Stomach (tissue), 4 donors: ENCODE data around the gene XXYLT1.

ENCODE experiments used
- POLR2AphosphoS5 ChIP-seq, 3 donors: sonication (generic); formaldehyde crosslinking; IDR thresholded peaks; one replicate each; pipeline ENCODE4 v1.6.1; 2016; ENCODE audit warnings: antibody characterized with exemption in 3 of 3
- TF ChIP-seq, protein P1 (sequence below), 7 experiments: fragments of 450-650 bp in 4 of 7; fragments of 200-600 bp in 3 of 7; sonication (generic) in 3 of 7; IDR thresholded peaks; one replicate each; pipeline ENCODE4 v1.5.1; 2016 to 2019; ENCODE audit warnings: antibody characterized with exemption in 7 of 7, control low read depth in 2 of 7, mild to moderate bottlenecking in 1 of 7

DNA sequence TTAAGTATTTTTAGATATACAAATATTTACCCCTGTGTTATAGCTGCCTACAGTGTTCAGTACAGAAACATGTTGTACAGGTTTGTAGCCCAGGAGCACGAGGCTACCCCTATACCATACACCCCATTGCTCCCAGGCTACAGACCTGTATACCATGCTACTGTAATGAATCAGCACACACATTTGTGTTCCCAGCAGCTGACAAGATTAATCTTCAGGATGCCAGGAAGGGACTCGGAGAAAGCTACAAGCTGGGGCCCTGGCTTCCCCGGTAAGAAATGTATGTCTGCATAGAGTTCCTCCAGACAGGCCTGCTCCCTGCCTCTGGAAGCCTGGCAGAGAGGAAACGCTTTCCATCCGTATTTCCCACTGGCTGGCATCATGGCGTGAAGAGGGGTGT, 136.5 kb downstream of the XXYLT1 start:
- TF ChIP-seq, protein P1, sequence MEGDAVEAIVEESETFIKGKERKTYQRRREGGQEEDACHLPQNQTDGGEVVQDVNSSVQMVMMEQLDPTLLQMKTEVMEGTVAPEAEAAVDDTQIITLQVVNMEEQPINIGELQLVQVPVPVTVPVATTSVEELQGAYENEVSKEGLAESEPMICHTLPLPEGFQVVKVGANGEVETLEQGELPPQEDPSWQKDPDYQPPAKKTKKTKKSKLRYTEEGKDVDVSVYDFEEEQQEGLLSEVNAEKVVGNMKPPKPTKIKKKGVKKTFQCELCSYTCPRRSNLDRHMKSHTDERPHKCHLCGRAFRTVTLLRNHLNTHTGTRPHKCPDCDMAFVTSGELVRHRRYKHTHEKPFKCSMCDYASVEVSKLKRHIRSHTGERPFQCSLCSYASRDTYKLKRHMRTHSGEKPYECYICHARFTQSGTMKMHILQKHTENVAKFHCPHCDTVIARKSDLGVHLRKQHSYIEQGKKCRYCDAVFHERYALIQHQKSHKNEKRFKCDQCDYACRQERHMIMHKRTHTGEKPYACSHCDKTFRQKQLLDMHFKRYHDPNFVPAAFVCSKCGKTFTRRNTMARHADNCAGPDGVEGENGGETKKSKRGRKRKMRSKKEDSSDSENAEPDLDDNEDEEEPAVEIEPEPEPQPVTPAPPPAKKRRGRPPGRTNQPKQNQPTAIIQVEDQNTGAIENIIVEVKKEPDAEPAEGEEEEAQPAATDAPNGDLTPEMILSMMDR (IDR thresholded peaks at IDR 0.05) = no peak
- no peak for TF ChIP-seq POLR2AphosphoS5 (IDR thresholded peaks at IDR 0.05)
